GM21381 (cell line): ENCODE results near the gene TBX15.
"Not testable (repeated sequence)": the region's sequence is repeated elsewhere in the genome, so short reads cannot be mapped to it uniquely, and the experiment has no call there.

Source experiments
- ATAC-seq: cut with Tn5 transposase; IDR thresholded peaks from one replicate; pipeline ENCODE4 v1.9.1; 2021; ENCODE audit warnings: mild to moderate bottlenecking, moderate library complexity; ENCODE audit not compliant: unreplicated experiment

TBX15 gene

GRCh38 chr1:118928739-118929554, 59.2 kb downstream of the TBX15 start:
- ATAC-seq: no peak

- no peak for ATAC-seq
These were observed 60.5 kb downstream of the TBX15 start for GRCh38 chr1:118927427-118928187.

- no peak for ATAC-seq
These were observed 61.9 kb downstream of the TBX15 start for GRCh38 chr1:118926261-118926660.

GRCh38 chr1:118925651-118926050, 62.5 kb downstream of the TBX15 start:
- no peak for ATAC-seq

GRCh38 chr1:118923319-118923718, 64.8 kb downstream of the TBX15 start:
- no peak for ATAC-seq

- no peak for ATAC-seq
These were observed 66.1 kb downstream of the TBX15 start for GRCh38 chr1:118921994-118922393.

GRCh38 chr1:118920124-118920717, 67.9 kb downstream of the TBX15 start:
- no peak for ATAC-seq

- peak; percentile 3 for ATAC-seq
These were observed 69.2 kb downstream of the TBX15 start for GRCh38 chr1:118918940-118919259.

- ATAC-seq: peak; percentile 66
These were observed 69.8 kb downstream of the TBX15 start for GRCh38 chr1:118918230-118918939.

GRCh38 chr1:118916346-118916745, 71.8 kb downstream of the TBX15 start:
- ATAC-seq: not testable (repeated sequence)

GRCh38 chr1:118914379-118915161, 73.6 kb downstream of the TBX15 start:
- peak; percentile 53 for ATAC-seq

- no peak for ATAC-seq
These were observed 74.3 kb downstream of the TBX15 start for GRCh38 chr1:118913818-118914217.

GRCh38 chr1:118912574-118912973, 75.6 kb downstream of the TBX15 start:
- no peak for ATAC-seq

GRCh38 chr1:118911571-118911970, 76.6 kb downstream of the TBX15 start:
- no peak for ATAC-seq

- no peak for ATAC-seq
These were observed 80.7 kb downstream of the TBX15 start for GRCh38 chr1:118907466-118907865.

GRCh38 chr1:118905671-118906070, 82.5 kb downstream of the TBX15 start:
- ATAC-seq: no peak

GRCh38 chr1:118905196-118905595, 82.9 kb downstream of the TBX15 start:
- ATAC-seq: no peak

- no peak for ATAC-seq
These were observed 85.4 kb downstream of the TBX15 start for GRCh38 chr1:118902711-118903191.

- no peak for ATAC-seq
These were observed 85.8 kb downstream of the TBX15 start for GRCh38 chr1:118902299-118902698.
